ENCODE data around the gene DISC1.

DISC1 gene

DNA sequence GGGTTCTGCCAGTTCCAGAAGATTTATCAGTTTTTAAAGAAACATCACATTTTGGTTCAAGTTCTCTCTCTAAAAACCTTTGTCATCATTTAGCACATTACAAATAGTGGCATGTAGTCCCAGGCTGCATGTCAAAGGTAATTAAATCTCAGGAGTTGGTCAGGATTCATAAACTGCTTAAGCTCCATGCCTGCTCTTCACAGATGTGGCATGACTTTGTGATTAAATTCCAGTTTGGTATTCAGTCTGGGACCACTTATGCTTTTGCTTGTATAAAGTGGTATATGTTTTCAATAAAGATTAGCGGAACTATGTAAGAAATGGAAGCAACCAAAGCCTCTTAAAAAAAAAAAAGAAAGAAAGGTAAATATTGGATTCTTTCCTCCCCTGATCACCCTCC lies 408.0 kb downstream of the DISC1 start:
- Histone ChIP-seq H3K27me3 (ENCODE audit: low read depth, low read length) (peaks cover 1% of the 10 kb centered on the region; the same call in 1 of the 2 replicates), H3K36me3 (replicated peaks; ENCODE audit: low read depth, low read length) (no peaks in the 10 kb centered on the region), H3K9ac (ENCODE audit: low read length) (no peak overlapping the region), H3K9me3 (ENCODE audit: insufficient read depth, low read length) (no peaks in the 10 kb centered on the region), H3K4me3 (ENCODE audit: low read length) (no peak overlapping the region), H4K20me1 (ENCODE audit: insufficient read depth, low read length) (no peaks in the 10 kb centered on the region), H3K79me2 (ENCODE audit: low read length) (no peaks in the 10 kb centered on the region), H3K4me1 (ENCODE audit: low read length) (no peaks in the 10 kb centered on the region), H3K27ac (ENCODE audit: low read length) (no peak overlapping the region), H3K4me2 (ENCODE audit: low read length) (no peak overlapping the region), H2AFZ (ENCODE audit: low read depth, low read length) (no peak overlapping the region)
- TF ChIP-seq, protein P1, sequence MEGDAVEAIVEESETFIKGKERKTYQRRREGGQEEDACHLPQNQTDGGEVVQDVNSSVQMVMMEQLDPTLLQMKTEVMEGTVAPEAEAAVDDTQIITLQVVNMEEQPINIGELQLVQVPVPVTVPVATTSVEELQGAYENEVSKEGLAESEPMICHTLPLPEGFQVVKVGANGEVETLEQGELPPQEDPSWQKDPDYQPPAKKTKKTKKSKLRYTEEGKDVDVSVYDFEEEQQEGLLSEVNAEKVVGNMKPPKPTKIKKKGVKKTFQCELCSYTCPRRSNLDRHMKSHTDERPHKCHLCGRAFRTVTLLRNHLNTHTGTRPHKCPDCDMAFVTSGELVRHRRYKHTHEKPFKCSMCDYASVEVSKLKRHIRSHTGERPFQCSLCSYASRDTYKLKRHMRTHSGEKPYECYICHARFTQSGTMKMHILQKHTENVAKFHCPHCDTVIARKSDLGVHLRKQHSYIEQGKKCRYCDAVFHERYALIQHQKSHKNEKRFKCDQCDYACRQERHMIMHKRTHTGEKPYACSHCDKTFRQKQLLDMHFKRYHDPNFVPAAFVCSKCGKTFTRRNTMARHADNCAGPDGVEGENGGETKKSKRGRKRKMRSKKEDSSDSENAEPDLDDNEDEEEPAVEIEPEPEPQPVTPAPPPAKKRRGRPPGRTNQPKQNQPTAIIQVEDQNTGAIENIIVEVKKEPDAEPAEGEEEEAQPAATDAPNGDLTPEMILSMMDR (IDR thresholded peaks at IDR 0.05; ENCODE audit: low read depth, low read length) = no peak
- TF ChIP-seq EZH2phosphoT487 (IDR thresholded peaks at IDR 0.05; ENCODE audit: low read depth) = no peak

DNA sequence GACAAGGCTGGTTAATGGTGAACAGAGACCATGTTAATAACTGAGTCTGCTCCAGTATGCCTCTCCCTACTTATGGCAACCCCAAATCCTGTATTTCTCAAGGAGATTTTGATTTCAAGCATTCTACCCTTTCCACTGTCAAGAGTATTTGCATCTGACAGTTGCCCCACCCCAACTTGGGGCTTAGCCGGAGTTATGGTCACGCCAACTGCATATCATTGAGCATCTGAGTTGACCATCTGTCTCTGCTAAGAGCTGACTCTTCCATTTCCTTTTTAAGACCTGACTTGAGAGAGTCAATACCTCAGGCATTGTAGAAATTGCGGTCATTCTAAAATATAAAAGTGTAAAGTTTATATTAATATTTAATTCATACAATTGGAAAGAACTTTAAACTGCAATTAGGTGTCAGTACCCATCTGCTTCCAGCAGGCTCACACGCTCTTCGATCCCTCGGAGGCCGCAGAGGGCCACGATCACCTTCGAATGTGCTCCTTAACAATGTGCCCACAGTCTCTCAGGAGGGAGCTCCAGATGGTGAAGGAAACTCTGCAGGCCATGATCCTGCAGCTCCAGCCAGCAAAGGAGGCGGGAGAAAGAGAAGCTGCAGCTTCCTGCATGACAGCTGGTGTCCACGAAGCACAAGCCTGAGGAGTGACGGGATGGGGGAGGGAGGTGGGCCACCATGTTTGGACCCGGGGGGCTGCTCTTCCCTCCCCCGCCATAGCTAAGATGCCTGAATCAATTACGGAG lies 409.8 kb downstream of the DISC1 start:
- Histone ChIP-seq H3K27me3 (ENCODE audit: low read depth, low read length) (no peaks in the 10 kb centered on the region), H3K27ac (ENCODE audit: low read length) (no peak overlapping the region), H3K4me3 (ENCODE audit: low read length) (no peak overlapping the region), H3K9me3 (ENCODE audit: insufficient read depth, low read length) (no peaks in the 10 kb centered on the region), H3K79me2 (ENCODE audit: low read length) (no peaks in the 10 kb centered on the region), H3K36me3 (replicated peaks; ENCODE audit: low read depth, low read length) (no peaks in the 10 kb centered on the region), H2AFZ (ENCODE audit: low read depth, low read length) (no peak overlapping the region), H3K9ac (ENCODE audit: low read length) (no peak overlapping the region), H3K4me2 (ENCODE audit: low read length) (no peak overlapping the region), H4K20me1 (ENCODE audit: insufficient read depth, low read length) (no peaks in the 10 kb centered on the region), H3K4me1 (ENCODE audit: low read length) (no peaks in the 10 kb centered on the region)
- TF ChIP-seq, protein P1 (IDR thresholded peaks at IDR 0.05; ENCODE audit: low read depth, low read length) = no peak
- no peak for TF ChIP-seq EZH2phosphoT487 (IDR thresholded peaks at IDR 0.05; ENCODE audit: low read depth)

DNA sequence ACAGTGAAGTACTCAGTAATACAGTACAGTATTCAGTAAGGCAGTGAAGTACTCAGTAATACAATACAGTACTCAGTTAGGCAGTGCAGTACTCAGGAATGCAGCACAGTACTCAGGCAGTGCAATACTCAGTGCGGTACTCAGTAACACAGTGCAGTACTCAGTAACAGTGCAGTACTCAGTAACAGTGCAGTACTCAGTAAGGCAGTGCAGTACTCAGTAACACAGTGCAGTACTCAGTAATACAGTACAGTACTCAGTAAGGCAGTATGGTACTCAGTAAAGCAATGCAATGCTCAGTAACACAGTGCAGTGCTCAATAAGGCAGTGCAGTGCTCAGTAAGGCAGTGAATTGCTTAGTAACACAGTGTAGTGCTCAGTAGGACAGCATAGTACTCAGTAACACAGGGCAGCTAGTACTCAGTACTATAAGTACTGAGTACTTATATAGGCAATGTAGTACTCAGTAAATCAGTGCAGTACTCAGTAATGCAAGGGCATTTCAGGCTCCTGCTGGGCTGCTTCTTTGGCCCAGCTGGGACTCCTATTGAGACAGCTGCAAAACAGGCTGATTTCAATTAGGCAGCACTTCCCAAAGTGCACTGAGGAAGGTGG lies 411.3 kb downstream of the DISC1 start:
- Histone ChIP-seq H3K27me3 (ENCODE audit: low read depth, low read length) (no peaks in the 10 kb centered on the region), H3K9ac (ENCODE audit: low read length) (no peak overlapping the region), H3K4me1 (ENCODE audit: low read length) (no peaks in the 10 kb centered on the region), H3K9me3 (ENCODE audit: insufficient read depth, low read length) (no peaks in the 10 kb centered on the region), H3K27ac (ENCODE audit: low read length) (no peak overlapping the region), H4K20me1 (ENCODE audit: insufficient read depth, low read length) (no peaks in the 10 kb centered on the region), H3K4me2 (ENCODE audit: low read length) (no peak overlapping the region), H3K4me3 (ENCODE audit: low read length) (no peak overlapping the region), H2AFZ (ENCODE audit: low read depth, low read length) (no peak overlapping the region), H3K79me2 (ENCODE audit: low read length) (no peaks in the 10 kb centered on the region), H3K36me3 (replicated peaks; ENCODE audit: low read depth, low read length) (no peaks in the 10 kb centered on the region)
- TF ChIP-seq, protein P1 (IDR thresholded peaks at IDR 0.05; ENCODE audit: low read depth, low read length) = no peak
- TF ChIP-seq EZH2phosphoT487 (IDR thresholded peaks at IDR 0.05; ENCODE audit: low read depth) = no peak
